GM18909 (cell line): ENCODE data around the gene LENG9.
"Not testable (repeated sequence)": the region's sequence is repeated elsewhere in the genome, so short reads cannot be mapped to it uniquely, and the experiment has no call there.

Experiments used
- ATAC-seq: cut with Tn5 transposase; IDR thresholded peaks from one replicate; pipeline ENCODE4 v1.9.1; 2021; ENCODE audit warnings: mild to moderate bottlenecking; ENCODE audit not compliant: unreplicated experiment, poor library complexity

Gene LENG9

DNA sequence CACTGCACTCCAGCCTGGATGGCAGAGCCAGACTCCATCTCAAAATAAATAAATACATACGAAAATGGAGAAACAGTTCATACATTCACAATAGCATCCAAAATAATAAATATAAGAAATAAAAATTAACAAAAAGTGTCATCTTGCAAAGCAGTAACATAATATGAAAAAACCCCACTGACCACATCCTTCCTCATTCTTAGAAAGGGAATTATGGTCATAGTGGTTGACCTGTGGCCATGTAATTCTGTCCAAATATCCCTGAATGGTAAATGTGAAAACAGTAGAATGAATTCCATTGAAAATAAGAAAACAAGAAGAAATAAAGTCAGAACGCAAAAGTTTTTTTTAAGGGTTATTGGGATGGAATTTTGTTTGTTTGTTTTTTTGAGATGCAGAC lies 16.5 kb upstream of the LENG9 start:
- ATAC-seq = no peak

DNA sequence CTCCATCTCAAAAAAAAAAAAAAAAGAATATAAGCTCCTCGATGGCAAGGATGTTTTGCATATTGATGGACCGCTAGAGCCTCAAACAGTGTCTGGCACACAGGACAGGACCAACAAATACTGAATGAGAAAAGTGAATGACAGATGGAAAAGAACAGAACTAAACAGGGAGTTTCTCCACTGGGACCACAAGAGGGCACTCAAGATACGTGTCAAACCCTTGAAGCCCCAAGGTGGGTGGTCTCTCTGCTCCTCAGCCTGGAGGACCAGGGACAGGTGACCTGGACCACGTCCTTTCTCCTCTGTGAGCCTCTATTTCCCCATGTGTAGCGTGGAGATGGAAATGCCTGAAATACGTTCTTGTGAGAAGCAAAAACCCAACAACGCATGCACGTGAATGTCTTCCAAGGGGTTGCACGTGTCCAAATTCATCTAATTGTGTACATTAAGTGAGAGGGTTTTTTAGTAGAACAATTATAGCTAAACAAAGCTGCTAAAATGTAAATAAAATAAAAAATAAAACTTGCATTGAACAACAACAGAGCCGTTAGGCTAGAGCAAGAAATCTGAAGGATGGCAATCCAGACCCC lies 15.2 kb upstream of the LENG9 start:
- ATAC-seq = no peak

DNA sequence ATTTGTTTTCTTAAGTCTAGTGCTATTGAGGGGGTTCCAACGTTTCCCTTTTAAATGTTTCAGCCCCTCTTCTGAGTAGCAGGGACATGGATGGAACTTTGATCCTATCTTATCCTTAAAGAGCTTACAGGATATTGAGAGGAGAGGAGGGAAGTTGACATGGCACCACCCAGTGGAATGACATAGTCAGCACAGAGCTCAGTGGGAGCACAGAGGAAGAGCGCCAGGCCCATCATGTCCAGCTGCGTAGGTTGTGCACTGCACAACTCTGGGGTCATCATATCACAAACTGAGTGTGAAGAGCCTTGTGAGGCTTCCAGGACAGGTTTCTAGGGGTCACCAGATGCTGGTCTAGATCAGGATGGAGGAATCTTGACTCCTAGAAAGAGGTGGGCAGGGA lies 14.1 kb upstream of the LENG9 start:
- ATAC-seq = no peak

- ATAC-seq = no peak
These were observed 12.1 kb upstream of the LENG9 start for GRCh38 chr19:54475706-54476105.

- no peak for ATAC-seq
These were observed 10.4 kb upstream of the LENG9 start for GRCh38 chr19:54473892-54474372.

DNA sequence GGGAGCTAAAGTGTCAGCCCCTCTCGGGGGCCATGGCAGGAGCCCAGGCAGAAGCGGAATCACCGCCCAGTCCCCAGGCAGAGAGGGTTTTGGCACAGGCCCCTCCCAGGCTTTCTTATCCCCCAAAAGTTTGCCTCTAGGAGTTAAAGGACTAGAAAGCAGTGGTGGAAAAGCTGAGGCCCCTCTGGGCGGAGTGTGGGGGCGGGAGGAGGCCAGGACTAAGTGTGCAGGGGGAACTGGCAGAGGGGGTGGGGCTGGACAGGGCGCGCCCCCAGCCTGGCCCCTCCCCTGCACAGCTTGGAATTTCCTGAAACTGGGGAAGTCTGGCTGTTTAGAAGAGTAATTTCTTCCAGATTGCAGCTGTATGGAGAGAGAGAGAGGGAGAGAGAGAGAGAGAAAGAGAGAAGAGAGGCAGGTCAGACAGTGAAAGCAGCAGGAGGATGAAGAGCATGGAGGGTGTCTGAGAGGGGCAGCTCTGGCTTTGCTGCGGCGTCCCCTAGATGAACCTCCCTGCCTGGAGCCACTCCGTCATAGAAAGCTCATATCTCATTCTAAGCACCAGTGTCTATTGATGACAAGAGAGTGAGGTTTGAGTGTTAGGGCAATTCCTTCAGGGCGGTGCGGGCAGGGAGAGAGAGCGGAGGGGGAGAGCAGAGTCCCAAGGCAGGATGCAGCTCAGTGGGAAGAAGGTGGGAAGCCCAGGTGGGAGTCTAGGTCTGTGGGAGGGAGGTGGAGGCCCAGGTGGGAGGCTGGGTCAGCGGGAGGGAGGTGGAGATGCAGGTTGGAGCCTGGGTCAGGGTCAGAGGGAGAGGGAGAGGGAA lies 9.7 kb upstream of the LENG9 start, which contains the start of gene CDC42EP5:
TSS of gene CDC42EP5 (minus strand) at position 226 of the 821 bp plus-strand sequence. CDS start 7,749 bp downstream, outside the sequence.
- ATAC-seq = no peak

GRCh38 chr19:54470991-54471782 lies 7.6 kb upstream of the LENG9 start:
- no peak for ATAC-seq

DNA sequence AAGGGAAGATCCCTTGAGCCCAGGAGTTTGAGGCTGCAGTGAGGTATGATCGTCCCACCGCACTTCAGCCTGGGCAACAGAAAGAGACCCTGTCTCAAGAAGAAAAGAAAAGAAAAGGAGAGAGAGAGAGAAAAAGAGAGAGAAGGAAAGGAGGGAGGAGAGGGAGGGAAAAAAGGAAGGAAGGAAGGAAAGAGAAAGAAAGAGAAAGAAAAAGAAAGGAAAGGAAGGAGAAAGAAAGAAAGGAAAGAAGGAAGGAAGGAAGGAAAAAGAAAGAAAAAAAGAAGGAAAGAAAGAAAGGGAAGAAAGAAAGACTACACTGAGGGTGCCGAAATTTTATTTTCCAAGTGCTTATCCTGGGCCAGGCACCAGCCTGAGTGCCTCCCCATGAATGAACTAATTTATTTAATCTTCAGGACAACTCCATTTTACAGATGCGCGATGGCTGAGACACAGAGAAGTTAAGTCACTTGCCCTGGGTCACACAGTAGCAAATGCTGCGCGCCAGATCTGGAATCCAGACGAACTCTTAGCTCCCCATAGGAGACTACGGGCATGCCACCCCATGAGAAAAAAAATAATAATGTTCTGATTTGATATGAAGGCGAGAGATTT lies 6.8 kb upstream of the LENG9 start:
- ATAC-seq = no peak

DNA sequence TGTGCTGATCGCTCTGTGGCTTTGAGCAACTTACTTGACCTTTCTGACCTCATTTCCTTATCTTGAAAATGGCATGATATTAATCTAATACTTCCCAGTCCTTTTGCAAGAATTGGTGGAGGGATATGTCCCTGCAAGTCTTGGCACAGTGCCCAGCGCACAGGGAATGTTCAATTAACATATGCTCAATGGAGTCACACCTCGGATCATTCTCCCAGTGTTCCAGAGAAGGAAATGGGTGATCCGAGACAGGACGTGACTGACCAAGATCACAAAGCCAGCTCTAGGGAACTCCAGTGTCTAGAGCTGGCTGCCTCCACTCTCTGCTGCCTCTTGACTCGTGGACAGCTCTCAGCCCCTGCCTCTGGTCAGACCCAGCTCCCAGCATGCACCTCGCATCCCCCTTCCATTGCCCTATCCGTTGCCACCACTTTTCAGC lies 5.9 kb upstream of the LENG9 start:
- no peak for ATAC-seq

GRCh38 chr19:54466110-54466480 lies 2.5 kb upstream of the LENG9 start:
- ATAC-seq = not testable (repeated sequence)

- no peak for ATAC-seq
These were observed 2.0 kb upstream of the LENG9 start for GRCh38 chr19:54465426-54466109.

GRCh38 chr19:54464630-54465425 lies 1.2 kb upstream of the LENG9 start:
- ATAC-seq = peak; percentile 54

- peak; percentile 42 for ATAC-seq
These were observed 559 bp upstream of the LENG9 start for GRCh38 chr19:54464044-54464629.

- peak; percentile 8 for ATAC-seq
These were observed 685 bp downstream of the LENG9 start for GRCh38 chr19:54462655-54463530.

GRCh38 chr19:54462047-54462654 lies 1.4 kb downstream of the LENG9 start:
- ATAC-seq = no peak

- no peak for ATAC-seq
These were observed 2.0 kb downstream of the LENG9 start for GRCh38 chr19:54461613-54462012.

DNA sequence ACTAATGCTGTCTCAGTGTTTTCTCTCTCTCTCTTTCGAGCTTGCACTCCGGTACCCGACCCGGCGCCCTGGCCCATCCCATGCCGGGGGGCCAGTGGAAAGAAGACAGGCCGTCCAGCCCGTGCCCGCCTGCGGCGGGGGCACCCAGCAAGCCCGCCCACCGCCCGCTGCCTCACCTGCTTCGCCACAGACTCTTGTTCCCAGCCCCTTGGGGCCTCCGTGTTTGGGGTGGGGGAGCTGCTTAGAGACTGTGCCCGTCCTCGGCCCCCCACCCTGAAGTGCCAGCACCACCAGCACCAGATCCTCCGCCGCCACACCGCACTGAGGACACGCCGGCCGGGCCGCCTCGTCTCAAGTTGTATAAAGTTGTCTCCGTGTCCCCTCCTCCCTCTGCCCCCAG lies 2.4 kb downstream of the LENG9 start:
- no peak for ATAC-seq
